SK-N-SH (cell line): Measurements from ENCODE around the gene MAST4.

Source experiments
- CTCF ChIP-seq: fragments of 200-600 bp; sonication (generic); IDR thresholded peaks from 2 replicates; pipeline ENCODE4 v1.6.1; 2017; ENCODE audit warnings: antibody characterized with exemption, mild to moderate bottlenecking, moderate library complexity
- NRF1 ChIP-seq: IDR thresholded peaks from 2 replicates; pipeline ENCODE4 v1.6.1; 2012; ENCODE audit warnings: low read depth, mild to moderate bottlenecking, low read length

GRCh38 chr5:67182301-67182790 is 586.2 kb downstream of the MAST4 start:
- TF ChIP-seq CTCF = no peak
- TF ChIP-seq NRF1 = no peak
